Dedifferentiated amniotic fluid mesenchymal stem cell (primary cell): ENCODE data around the gene PARS2.

ENCODE experiments used
- DNase-seq: peaks from one replicate; pipeline ENCODE4 v3.0.0-alpha.2; 2016; ENCODE audit errors: extremely low spot score

The PARS2 gene

GRCh38 chr1:54764133-54764921, at the start of gene PARS2:
TSS of gene PARS2 (minus strand) at chr1:54764523. CDS start at chr1:54759161, 5,362 bp downstream.
- DNase-seq: peak; percentile 100

- no peak for DNase-seq
Measured at GRCh38 chr1:54814126-54814498, 49.8 kb upstream of the PARS2 start.

- no peak for DNase-seq
Measured at GRCh38 chr1:54813485-54814125, 49.3 kb upstream of the PARS2 start.

GRCh38 chr1:54812801-54813484, 48.6 kb upstream of the PARS2 start:
- no peak for DNase-seq

- no peak for DNase-seq
Measured at GRCh38 chr1:54811739-54812655, 47.7 kb upstream of the PARS2 start.

- no peak for DNase-seq
Measured at GRCh38 chr1:54811066-54811465, 46.7 kb upstream of the PARS2 start.

GRCh38 chr1:54810153-54810942, 46.0 kb upstream of the PARS2 start:
- peak; percentile 38 for DNase-seq

GRCh38 chr1:54809496-54810074, 45.3 kb upstream of the PARS2 start:
- no peak for DNase-seq

- DNase-seq: no peak
Measured at GRCh38 chr1:54808443-54809207, 44.3 kb upstream of the PARS2 start.

- DNase-seq: no peak
Measured at GRCh38 chr1:54807756-54808155, 43.4 kb upstream of the PARS2 start.

- DNase-seq: no peak
Measured at GRCh38 chr1:54806931-54807611, 42.7 kb upstream of the PARS2 start.

GRCh38 chr1:54805981-54806381, 41.7 kb upstream of the PARS2 start:
- DNase-seq: no peak

GRCh38 chr1:54805466-54805865, 41.1 kb upstream of the PARS2 start:
- no peak for DNase-seq

GRCh38 chr1:54804471-54805132, 40.3 kb upstream of the PARS2 start:
- DNase-seq: no peak

GRCh38 chr1:54803761-54804470, 39.6 kb upstream of the PARS2 start:
- no peak for DNase-seq

- no peak for DNase-seq
Measured at GRCh38 chr1:54800899-54801759, 36.8 kb upstream of the PARS2 start, which contains the start of gene TTC22. TSS of gene TTC22 (minus strand) at chr1:54801323. CDS start at chr1:54801163, 160 bp downstream.
